D721Med (cell line): ENCODE results near the gene RPRD1B.

ENCODE experiments used
- DNase-seq: peaks from one replicate; pipeline ENCODE4 v3.0.0; 2011; ENCODE audit warnings: low spot score; ENCODE audit not compliant: insufficient read length
- FAIRE-seq: peaks from 2 replicates; lab custom pipeline; 2011; peaks lifted over from hg19 to GRCh38; lab: Jason Lieb, UNC
- TF ChIP-seq, protein P1 (sequence below): IDR thresholded peaks from 2 replicates; pipeline ENCODE4 v1.5.1; 2012; ENCODE audit warnings: mild to moderate bottlenecking, control low read depth; ENCODE audit not compliant: insufficient read depth; ENCODE audit errors: missing control alignments

RPRD1B gene

DNA sequence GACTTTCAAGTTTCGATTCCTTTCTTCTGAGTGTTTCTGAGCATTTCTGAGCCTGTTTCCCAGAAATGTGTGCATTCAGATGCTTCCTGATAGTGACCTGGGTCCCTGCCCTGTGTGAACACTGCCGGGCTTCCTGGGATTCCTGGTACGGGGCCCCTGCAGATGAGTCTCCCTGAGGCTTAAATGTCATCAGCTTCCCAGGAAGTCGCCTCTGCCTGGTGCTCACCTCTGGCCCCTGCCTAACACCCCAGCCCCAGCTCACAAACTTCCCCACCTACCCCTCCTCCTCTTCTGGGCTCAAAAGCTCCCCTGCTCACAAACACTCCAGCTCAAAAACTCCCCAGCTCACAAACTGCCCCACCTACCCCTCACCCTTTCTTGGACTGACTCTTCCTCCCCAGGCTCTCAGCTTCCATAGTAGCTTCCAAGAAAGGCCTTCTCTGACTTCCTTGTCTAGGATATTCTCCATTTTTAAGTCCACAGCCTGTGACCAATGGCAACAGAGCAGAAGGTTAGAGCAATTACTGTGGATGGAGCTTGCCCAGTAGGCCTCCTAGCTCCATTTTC is 89.6 kb downstream of the RPRD1B start:
- DNase-seq: no peak
- TF ChIP-seq, protein P1, sequence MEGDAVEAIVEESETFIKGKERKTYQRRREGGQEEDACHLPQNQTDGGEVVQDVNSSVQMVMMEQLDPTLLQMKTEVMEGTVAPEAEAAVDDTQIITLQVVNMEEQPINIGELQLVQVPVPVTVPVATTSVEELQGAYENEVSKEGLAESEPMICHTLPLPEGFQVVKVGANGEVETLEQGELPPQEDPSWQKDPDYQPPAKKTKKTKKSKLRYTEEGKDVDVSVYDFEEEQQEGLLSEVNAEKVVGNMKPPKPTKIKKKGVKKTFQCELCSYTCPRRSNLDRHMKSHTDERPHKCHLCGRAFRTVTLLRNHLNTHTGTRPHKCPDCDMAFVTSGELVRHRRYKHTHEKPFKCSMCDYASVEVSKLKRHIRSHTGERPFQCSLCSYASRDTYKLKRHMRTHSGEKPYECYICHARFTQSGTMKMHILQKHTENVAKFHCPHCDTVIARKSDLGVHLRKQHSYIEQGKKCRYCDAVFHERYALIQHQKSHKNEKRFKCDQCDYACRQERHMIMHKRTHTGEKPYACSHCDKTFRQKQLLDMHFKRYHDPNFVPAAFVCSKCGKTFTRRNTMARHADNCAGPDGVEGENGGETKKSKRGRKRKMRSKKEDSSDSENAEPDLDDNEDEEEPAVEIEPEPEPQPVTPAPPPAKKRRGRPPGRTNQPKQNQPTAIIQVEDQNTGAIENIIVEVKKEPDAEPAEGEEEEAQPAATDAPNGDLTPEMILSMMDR: no peak
- FAIRE-seq: no peak

DNA sequence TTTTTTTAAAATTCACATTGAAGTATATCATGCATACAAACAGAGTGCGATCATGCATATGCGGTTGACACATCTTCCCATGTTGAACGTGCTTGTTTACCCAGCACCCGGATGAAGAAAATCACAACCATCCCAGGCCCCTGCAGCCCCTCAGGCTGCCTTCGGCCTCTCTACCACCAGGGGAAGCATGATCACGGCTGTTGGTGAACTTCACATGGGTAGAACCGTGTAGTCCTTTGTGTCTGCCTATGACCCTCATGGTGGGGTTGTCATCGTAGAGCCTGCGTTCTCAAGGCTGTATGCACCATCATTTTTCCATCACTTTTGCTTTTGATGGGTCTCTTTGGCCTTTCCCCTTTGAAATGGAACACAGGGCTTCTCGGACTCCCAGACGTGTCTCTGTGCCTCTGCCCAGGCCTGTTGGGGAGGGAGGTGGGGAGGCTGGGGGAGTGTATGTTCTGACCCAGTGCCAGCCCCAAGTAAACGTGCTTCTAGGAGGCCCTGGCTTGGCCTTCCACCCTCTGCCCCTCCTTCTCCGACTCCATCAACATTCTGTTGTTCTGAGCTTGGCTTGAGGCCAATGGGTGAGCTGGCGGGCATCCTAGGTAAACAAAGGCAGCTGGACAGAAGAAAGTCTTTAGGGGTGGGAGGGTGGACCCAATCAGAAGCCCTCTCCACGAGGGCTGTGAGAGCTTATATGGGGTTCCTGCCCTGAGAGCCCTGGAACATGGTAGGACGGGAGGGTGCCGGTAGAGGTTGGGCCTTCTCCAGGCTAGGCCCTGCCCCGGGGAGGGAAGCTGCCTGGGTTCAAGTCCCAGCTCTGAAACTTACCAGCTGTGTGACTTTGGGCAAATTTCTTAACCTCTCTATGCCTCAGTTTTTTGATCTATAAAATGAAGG is 91.9 kb downstream of the RPRD1B start:
- DNase-seq: no peak
- FAIRE-seq: no peak
- TF ChIP-seq, protein P1: no peak

DNA sequence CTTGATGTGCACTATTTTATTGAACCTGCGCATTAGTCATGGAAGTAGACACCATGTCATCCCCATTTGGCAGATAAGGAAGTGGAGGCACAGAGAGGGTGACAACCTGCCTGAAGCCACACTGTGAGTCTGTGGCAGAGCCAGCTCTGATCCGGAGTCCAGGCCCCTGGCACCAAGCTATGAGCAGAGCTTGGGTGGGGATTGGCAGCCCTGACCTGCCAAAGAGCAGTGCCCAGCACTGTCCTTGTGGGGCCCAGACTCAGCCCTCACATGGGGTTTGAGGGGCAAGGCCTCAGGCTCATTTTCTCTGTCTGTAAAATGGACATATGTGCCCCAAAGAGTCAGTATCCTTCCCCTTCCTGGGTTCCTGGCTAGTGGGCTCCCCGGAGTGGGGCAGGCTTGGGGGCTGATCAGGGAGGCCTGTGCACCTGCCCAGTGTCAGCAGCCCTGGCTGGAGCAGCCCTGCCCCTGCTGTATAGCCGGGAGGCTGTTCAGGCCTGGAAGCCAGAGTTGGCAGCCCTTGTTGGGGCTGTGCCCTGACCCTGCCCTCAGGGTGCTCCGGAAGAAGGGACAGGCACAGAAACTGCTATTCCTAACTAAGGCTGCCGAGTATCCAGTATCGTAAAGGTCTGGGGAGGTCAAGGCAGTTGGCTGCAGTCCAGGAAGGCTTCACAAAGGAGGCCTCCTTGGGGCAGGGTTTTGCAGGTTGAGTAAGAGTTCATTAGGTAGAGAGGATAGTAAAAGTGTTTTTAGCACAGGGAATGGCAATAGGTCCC is 92.8 kb downstream of the RPRD1B start:
- FAIRE-seq: no peak
- TF ChIP-seq, protein P1: no peak
- DNase-seq: no peak

GRCh38 chr20:38126932-38127621 is 93.5 kb downstream of the RPRD1B start:
- no peak for FAIRE-seq
- no peak for DNase-seq
- TF ChIP-seq, protein P1: no peak

GRCh38 chr20:38127920-38128528 is 94.5 kb downstream of the RPRD1B start:
- TF ChIP-seq, protein P1: no peak
- DNase-seq (no peak), FAIRE-seq (no peak)

DNA sequence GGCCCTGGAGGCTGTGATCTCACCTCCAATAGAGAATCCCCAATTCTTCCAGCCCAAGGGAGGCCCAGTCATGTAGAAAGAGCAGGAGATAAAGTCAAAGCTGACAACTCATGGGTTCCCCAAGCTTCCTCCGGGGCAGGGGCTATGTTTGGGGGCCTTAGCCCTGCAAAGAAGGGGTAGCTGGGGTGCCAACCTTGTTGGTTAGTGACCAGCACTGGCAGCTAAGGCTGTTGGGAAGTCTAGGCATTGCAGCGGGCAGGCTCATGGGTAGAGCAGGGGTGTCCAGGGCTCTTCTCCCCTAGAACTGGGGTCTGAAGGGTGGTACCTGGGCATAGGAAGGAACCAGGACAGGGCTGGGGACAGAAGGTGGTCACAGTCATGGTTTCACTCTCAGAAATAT is 95.1 kb downstream of the RPRD1B start:
- FAIRE-seq (no peak), DNase-seq (no peak)
- TF ChIP-seq, protein P1: no peak
